Nephron progenitor cell (in vitro differentiated cells): Measurements from ENCODE around the gene KDM5B.
A peak's percentile ranks its signal among the peaks of the same experiment; 100 is the strongest.

ENCODE experiments used
- DNase-seq: peaks from one replicate; pipeline ENCODE4 v3.0.0; 2021
- H3K27ac Mint-ChIP-seq: 2 replicates; pipeline ENCODE4 v1.8.0; 2021; ENCODE audit warnings: mild to moderate bottlenecking, moderate library complexity, mixed read lengths
- H3K27me3 Mint-ChIP-seq: 2 replicates; pipeline ENCODE4 v1.8.0; 2021; ENCODE audit warnings: mild to moderate bottlenecking, low read depth, mixed read lengths; ENCODE audit not compliant: poor library complexity
- H3K36me3 Mint-ChIP-seq: 2 replicates; pipeline ENCODE4 v1.8.0; 2021; ENCODE audit warnings: low read depth, mixed read lengths
- H3K4me1 Mint-ChIP-seq: 2 replicates; pipeline ENCODE4 v1.8.0; 2021; ENCODE audit warnings: mixed read lengths
- H3K4me3 Mint-ChIP-seq: 2 replicates; pipeline ENCODE4 v1.8.0; 2021; ENCODE audit warnings: mild to moderate bottlenecking, moderate library complexity, mixed read lengths
- H3K9me3 Mint-ChIP-seq: 2 replicates; pipeline ENCODE4 v1.8.0; 2021; ENCODE audit warnings: mild to moderate bottlenecking, moderate library complexity, mixed read lengths
- CTCF ChIP-seq: fragments of 200-600 bp; sonication (generic); IDR thresholded peaks from 2 replicates; pipeline ENCODE4 v1.5.0; 2021; ENCODE audit warnings: antibody characterized with exemption

Gene KDM5B

GRCh38 chr1:202762019-202762418, 46.2 kb downstream of the KDM5B start:
- peak overlapping the region; percentile 4 for H3K27ac Mint-ChIP-seq
- DNase-seq, result no peak
- no peak for TF ChIP-seq CTCF
- H3K4me3 Mint-ChIP-seq, result no peak overlapping the region
- no peaks in the 10 kb centered on the region for H3K27me3 Mint-ChIP-seq
- no peaks in the 10 kb centered on the region for H3K4me1 Mint-ChIP-seq
- H3K9me3 Mint-ChIP-seq, result no peaks in the 10 kb centered on the region
- H3K36me3 Mint-ChIP-seq, result peaks cover 88% of the 10 kb centered on the region

- TF ChIP-seq CTCF, result no peak
- no peak for DNase-seq
- Mint-ChIP-seq H3K4me1 (no peaks in the 10 kb centered on the region), H3K36me3 (peaks cover 88% of the 10 kb centered on the region), H3K27ac (no peak overlapping the region), H3K9me3 (no peaks in the 10 kb centered on the region), H3K27me3 (no peaks in the 10 kb centered on the region), H3K4me3 (no peak overlapping the region)
These were observed 47.6 kb downstream of the KDM5B start for GRCh38 chr1:202760589-202760988.

- DNase-seq, result no peak
- no peaks in the 10 kb centered on the region for H3K27me3 Mint-ChIP-seq
- no peak overlapping the region for H3K27ac Mint-ChIP-seq
- H3K4me1 Mint-ChIP-seq, result no peaks in the 10 kb centered on the region
- H3K9me3 Mint-ChIP-seq, result no peaks in the 10 kb centered on the region
- H3K4me3 Mint-ChIP-seq, result no peak overlapping the region
- peaks cover 88% of the 10 kb centered on the region for H3K36me3 Mint-ChIP-seq
- no peak for TF ChIP-seq CTCF
These were observed 51.8 kb downstream of the KDM5B start for GRCh38 chr1:202756391-202756790.

- no peaks in the 10 kb centered on the region for H3K9me3 Mint-ChIP-seq
- TF ChIP-seq CTCF, result no peak
- H3K36me3 Mint-ChIP-seq, result peaks cover 90% of the 10 kb centered on the region
- H3K27ac Mint-ChIP-seq, result no peak overlapping the region
- H3K4me3 Mint-ChIP-seq, result no peak overlapping the region
- DNase-seq, result no peak
- H3K27me3 Mint-ChIP-seq, result no peaks in the 10 kb centered on the region
- H3K4me1 Mint-ChIP-seq, result no peaks in the 10 kb centered on the region
These were observed 53.9 kb downstream of the KDM5B start for GRCh38 chr1:202754293-202754692.

- H3K27ac Mint-ChIP-seq, result no peak overlapping the region
- H3K4me1 Mint-ChIP-seq, result no peaks in the 10 kb centered on the region
- no peak overlapping the region for H3K4me3 Mint-ChIP-seq
- no peak for DNase-seq
- no peak for TF ChIP-seq CTCF
- no peaks in the 10 kb centered on the region for H3K27me3 Mint-ChIP-seq
- peaks cover 90% of the 10 kb centered on the region for H3K36me3 Mint-ChIP-seq
- no peaks in the 10 kb centered on the region for H3K9me3 Mint-ChIP-seq
These were observed 55.4 kb downstream of the KDM5B start for GRCh38 chr1:202752774-202753173.

GRCh38 chr1:202750761-202751160, 57.5 kb downstream of the KDM5B start:
- H3K4me3 Mint-ChIP-seq, result no peak overlapping the region
- H3K27ac Mint-ChIP-seq, result no peak overlapping the region
- H3K36me3 Mint-ChIP-seq, result peaks cover 90% of the 10 kb centered on the region
- H3K4me1 Mint-ChIP-seq, result no peaks in the 10 kb centered on the region
- no peak for TF ChIP-seq CTCF
- no peak for DNase-seq
- H3K27me3 Mint-ChIP-seq, result no peaks in the 10 kb centered on the region
- H3K9me3 Mint-ChIP-seq, result no peaks in the 10 kb centered on the region
